ENCODE results near the gene TMEM116.
"Not testable (repeated sequence)": the region's sequence is repeated elsewhere in the genome, so short reads cannot be mapped to it uniquely, and the experiment has no call there.

TMEM116 gene

DNA sequence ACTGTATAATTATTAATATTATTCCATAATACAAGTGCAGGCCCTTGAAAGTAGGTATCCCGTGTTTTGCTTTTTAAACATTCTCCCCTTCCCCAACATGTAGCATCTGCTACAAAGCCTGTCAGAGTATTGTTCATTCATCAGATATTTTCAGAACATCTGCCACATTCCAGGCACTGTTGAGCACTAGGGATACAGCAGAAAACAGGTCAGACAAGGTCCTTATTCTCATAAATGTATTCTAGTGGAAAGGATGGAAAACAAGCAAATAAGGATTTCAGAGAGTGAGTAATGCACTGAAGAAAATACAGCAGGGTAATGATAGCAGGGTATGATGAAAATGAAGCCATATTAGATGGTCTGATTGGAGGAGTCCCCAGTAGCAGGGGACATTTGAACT, 4.1 kb upstream of the TMEM116 start:
- H3K27me3 Mint-ChIP-seq, result no peaks in the 10 kb centered on the region
- peak overlapping the region; percentile 28 for H3K27ac Mint-ChIP-seq
- H3K4me1 Mint-ChIP-seq (ENCODE audit: low read depth), result peaks cover 59% of the 10 kb centered on the region
- H3K4me3 Mint-ChIP-seq, result no peak overlapping the region
- H3K36me3 Mint-ChIP-seq, result peaks cover 12% of the 10 kb centered on the region
- H3K9me3 Mint-ChIP-seq (ENCODE audit: low read depth), result no peaks in the 10 kb centered on the region

DNA sequence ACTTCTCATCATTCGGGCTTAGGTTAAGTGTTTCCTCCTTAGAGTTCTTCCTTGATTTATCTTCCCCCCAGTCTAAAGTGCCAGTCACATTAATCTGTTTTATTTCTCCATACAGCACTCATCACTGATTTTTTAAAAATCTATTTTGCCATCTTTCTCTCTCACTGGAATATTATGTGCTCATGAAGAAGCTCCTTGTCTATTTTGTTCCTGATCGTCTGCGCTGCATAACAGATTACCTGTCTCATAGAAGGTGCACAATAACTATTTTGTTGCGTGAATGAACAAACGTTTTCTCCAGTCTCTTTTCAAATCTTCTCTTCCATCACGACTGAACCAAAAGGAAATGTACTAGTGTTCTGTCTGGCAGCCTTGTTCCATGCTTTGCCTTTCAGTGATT, 3.0 kb upstream of the TMEM116 start:
- Mint-ChIP-seq H3K9me3 (ENCODE audit: low read depth) (peaks cover 5% of the 10 kb centered on the region), H3K36me3 (peaks cover 18% of the 10 kb centered on the region), H3K4me3 (peak overlapping the region; percentile 59), H3K27ac (peak overlapping the region; percentile 42), H3K4me1 (ENCODE audit: low read depth) (peaks cover 69% of the 10 kb centered on the region), H3K27me3 (no peaks in the 10 kb centered on the region)

DNA sequence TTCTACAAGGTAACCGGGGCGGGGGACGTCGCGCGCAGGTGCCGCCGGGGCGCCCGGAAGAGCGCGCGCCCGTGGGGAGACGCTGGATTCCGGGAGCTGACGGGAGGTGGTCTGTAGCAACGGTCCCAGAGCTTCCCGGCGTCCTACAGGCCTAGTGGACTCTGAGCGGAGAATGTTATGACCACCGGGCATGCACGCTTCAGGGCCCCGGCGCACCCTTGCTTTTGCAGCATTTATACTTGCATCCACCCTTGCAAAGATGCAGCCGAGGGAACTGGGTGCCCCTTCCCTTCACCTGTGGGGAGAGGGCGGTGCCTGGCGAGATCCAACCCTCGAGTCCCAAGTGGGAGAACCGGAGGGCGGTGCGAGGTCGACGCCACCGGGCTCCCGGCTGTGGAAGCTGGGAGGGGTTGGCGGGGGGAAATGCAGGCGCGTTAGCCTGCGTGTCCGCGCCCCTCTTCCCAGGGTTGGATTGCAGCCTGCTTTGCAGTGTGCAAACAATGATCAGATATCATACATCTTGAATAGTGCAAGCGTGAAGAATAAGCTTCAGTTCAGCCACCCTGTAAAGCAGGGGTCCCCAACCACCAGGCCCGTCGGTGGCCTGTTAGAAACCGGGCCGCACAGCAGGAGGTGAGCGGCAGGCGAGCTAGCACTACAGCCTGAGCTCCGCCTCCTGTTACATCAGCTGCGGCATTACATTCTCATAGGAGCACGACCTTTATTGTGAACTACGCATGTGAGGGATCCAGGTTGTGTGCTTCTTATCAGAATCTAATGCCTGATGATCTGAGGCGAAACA, 837 bp upstream of the TMEM116 start:
- peaks cover 5% of the 10 kb centered on the region for H3K9me3 Mint-ChIP-seq (ENCODE audit: low read depth)
- peaks cover 21% of the 10 kb centered on the region for H3K36me3 Mint-ChIP-seq
- peak overlapping the region; percentile 97 for H3K4me3 Mint-ChIP-seq
- no peaks in the 10 kb centered on the region for H3K27me3 Mint-ChIP-seq
- peaks cover 63% of the 10 kb centered on the region for H3K4me1 Mint-ChIP-seq (ENCODE audit: low read depth)
- H3K27ac Mint-ChIP-seq, result peak overlapping the region; percentile 93

DNA sequence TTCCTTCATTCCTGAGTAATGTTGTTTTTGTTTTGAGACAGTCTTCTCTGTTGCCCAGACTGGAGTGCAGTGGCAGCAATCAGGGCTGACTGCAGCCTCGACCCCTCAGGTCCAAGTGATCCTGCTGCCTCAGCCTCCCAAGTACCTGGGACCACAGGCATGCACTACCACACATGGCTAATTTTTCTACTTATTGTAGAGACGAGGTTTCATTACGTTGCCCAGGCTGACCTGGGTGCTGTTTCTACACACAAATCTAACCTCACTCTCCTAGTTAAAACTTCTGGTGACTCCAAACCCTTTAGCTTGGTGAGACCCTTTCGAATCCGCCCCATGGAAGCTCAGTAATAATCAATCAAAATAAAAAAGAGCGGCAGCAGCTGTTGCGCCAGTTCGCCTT, 1.3 kb downstream of the TMEM116 start:
- Mint-ChIP-seq H3K9me3 (ENCODE audit: low read depth) (peaks cover 5% of the 10 kb centered on the region), H3K4me3 (peak overlapping the region; percentile 97), H3K4me1 (ENCODE audit: low read depth) (peaks cover 50% of the 10 kb centered on the region), H3K27me3 (no peaks in the 10 kb centered on the region), H3K27ac (peak overlapping the region; percentile 98), H3K36me3 (peaks cover 18% of the 10 kb centered on the region)

GRCh38 chr12:112010415-112011344, 2.3 kb downstream of the TMEM116 start:
- Mint-ChIP-seq H3K4me1 (ENCODE audit: low read depth) (peaks cover 50% of the 10 kb centered on the region), H3K27me3 (no peaks in the 10 kb centered on the region), H3K4me3 (peak overlapping the region; percentile 97), H3K36me3 (peaks cover 11% of the 10 kb centered on the region), H3K9me3 (ENCODE audit: low read depth) (peaks cover 5% of the 10 kb centered on the region), H3K27ac (peak overlapping the region; percentile 98)

DNA sequence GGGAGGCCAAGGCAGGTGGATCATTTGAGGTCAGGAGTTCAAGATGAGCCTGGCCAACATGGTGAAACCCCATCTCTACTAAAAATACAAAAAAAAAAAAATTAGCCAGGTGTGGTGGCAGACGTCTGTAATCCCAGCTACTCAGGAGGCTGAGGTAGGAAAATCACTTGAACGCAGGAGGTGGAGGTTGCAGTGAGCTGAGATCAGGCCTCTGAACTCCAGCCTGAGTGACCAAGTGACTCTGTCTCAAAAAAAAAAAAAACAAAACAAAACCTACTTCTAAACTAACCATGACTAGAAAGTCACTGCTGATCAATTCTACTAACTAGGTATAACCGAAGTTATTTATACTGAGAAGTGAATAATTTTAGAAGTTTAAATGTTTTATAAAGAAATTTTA, 3.4 kb downstream of the TMEM116 start:
- H3K36me3 Mint-ChIP-seq; H3K9me3 Mint-ChIP-seq (ENCODE audit: low read depth); H3K4me3 Mint-ChIP-seq; H3K27me3 Mint-ChIP-seq: not testable (repeated sequence)
- H3K4me1 Mint-ChIP-seq (ENCODE audit: low read depth), result peaks cover 53% of the 10 kb centered on the region
- peak overlapping the region; percentile 13 for H3K27ac Mint-ChIP-seq

DNA sequence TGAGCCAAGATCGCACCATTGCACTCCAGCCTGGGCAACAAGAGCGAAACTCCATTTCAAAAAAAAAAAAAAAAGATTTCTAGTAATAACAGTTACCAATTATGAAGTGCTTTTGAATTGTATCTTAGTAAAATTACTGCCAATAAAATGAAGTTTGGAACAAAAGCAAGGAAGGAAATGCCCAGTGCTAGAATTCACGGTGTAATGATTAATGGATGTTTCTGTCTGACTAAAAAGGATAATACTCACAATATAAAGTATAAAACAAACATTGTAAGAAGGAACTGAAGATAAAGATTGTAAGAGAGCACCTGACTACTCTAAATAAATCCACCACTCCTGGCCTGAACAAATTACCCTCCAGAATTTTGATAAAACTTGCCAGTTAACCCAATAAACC, 4.0 kb downstream of the TMEM116 start:
- Mint-ChIP-seq H3K36me3 (peaks cover 8% of the 10 kb centered on the region), H3K27me3 (no peaks in the 10 kb centered on the region), H3K27ac (peak overlapping the region; percentile 83), H3K4me3 (no peak overlapping the region), H3K4me1 (ENCODE audit: low read depth) (peaks cover 48% of the 10 kb centered on the region), H3K9me3 (ENCODE audit: low read depth) (peaks cover 5% of the 10 kb centered on the region)

GRCh38 chr12:112007945-112008344, 5.0 kb downstream of the TMEM116 start:
- Mint-ChIP-seq H3K4me1 (ENCODE audit: low read depth) (peaks cover 54% of the 10 kb centered on the region), H3K27ac (peak overlapping the region; percentile 64), H3K27me3 (no peaks in the 10 kb centered on the region), H3K36me3 (peaks cover 8% of the 10 kb centered on the region), H3K4me3 (no peak overlapping the region), H3K9me3 (ENCODE audit: low read depth) (peaks cover 5% of the 10 kb centered on the region)

GRCh38 chr12:112005419-112006395, 7.3 kb downstream of the TMEM116 start:
- Mint-ChIP-seq H3K4me3 (no peak overlapping the region), H3K27ac (peak overlapping the region; percentile 77), H3K27me3 (no peaks in the 10 kb centered on the region), H3K36me3 (peaks cover 3% of the 10 kb centered on the region), H3K4me1 (ENCODE audit: low read depth) (peaks cover 58% of the 10 kb centered on the region), H3K9me3 (ENCODE audit: low read depth) (no peaks in the 10 kb centered on the region)

DNA sequence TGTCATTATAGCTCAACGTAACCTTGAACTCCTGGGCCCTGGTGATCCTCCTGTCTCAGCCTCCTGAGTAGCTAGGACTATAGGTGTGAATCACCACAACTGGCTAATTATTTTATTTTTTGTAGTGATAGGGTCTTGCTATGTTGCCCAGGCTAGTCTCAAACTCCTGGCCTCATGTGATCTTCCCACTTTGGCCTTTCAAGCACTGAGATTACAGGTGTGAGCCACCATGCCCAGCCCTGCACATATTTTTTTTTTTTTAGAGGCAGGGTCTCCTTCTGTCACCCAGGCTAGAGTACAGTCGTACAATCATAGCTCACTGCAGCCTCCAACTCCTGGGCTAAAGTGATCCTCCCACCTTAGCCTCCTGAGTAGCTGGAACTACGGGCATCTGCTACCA, 8.9 kb downstream of the TMEM116 start:
- peak overlapping the region; percentile 10 for H3K27ac Mint-ChIP-seq
- H3K9me3 Mint-ChIP-seq (ENCODE audit: low read depth), result no peaks in the 10 kb centered on the region
- no peaks in the 10 kb centered on the region for H3K27me3 Mint-ChIP-seq
- H3K4me3 Mint-ChIP-seq, result no peak overlapping the region
- H3K4me1 Mint-ChIP-seq (ENCODE audit: low read depth), result peaks cover 64% of the 10 kb centered on the region
- H3K36me3 Mint-ChIP-seq, result peaks cover 1% of the 10 kb centered on the region

GRCh38 chr12:112001576-112001975, 11.4 kb downstream of the TMEM116 start:
- Mint-ChIP-seq H3K27me3 (no peaks in the 10 kb centered on the region), H3K9me3 (ENCODE audit: low read depth) (no peaks in the 10 kb centered on the region), H3K36me3 (no peaks in the 10 kb centered on the region), H3K4me3 (peak overlapping the region; percentile 73), H3K4me1 (ENCODE audit: low read depth) (peaks cover 80% of the 10 kb centered on the region), H3K27ac (peak overlapping the region; percentile 93)

DNA sequence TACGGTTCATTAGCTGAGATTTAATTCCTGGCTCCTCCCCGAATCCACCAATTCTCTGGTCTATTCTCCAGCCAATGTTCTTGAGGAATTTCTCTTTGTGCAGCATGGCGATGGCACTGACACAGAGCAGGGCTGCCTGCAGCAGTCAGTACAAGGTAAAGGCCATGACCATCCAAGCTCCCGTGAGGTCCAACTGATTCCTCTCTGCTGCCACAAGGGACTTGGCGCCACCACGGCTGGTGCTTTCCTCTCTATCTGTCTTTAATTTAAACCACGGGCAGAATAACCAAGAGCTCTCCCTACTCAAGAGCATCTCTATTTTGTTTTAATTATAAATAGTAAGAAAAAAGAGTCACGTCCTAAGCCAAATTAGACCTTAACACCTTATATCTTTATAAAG, 12.1 kb downstream of the TMEM116 start:
- no peaks in the 10 kb centered on the region for H3K9me3 Mint-ChIP-seq (ENCODE audit: low read depth)
- H3K4me3 Mint-ChIP-seq, result peak overlapping the region; percentile 70
- no peaks in the 10 kb centered on the region for H3K27me3 Mint-ChIP-seq
- no peaks in the 10 kb centered on the region for H3K36me3 Mint-ChIP-seq
- peak overlapping the region; percentile 93 for H3K27ac Mint-ChIP-seq
- H3K4me1 Mint-ChIP-seq (ENCODE audit: low read depth), result peaks cover 80% of the 10 kb centered on the region

GRCh38 chr12:111999129-111999528, 13.8 kb downstream of the TMEM116 start:
- peak overlapping the region; percentile 81 for H3K27ac Mint-ChIP-seq
- not testable (repeated sequence) for H3K27me3 Mint-ChIP-seq; H3K9me3 Mint-ChIP-seq (ENCODE audit: low read depth); H3K4me3 Mint-ChIP-seq; H3K36me3 Mint-ChIP-seq
- H3K4me1 Mint-ChIP-seq (ENCODE audit: low read depth), result peaks cover 83% of the 10 kb centered on the region

GRCh38 chr12:111998015-111998414, 14.9 kb downstream of the TMEM116 start:
- Mint-ChIP-seq H3K4me3 (no peak overlapping the region), H3K36me3 (no peaks in the 10 kb centered on the region), H3K9me3 (ENCODE audit: low read depth) (no peaks in the 10 kb centered on the region), H3K27ac (peak overlapping the region; percentile 81), H3K4me1 (ENCODE audit: low read depth) (peaks cover 89% of the 10 kb centered on the region), H3K27me3 (no peaks in the 10 kb centered on the region)

Data from activated naive CD8-positive, alpha-beta T cell (primary cell).